Spinal cord (tissue), 10 donors: ENCODE measurements around the gene PPP3CA. TPM values are rescaled to one million over a fixed set of nuclear protein-coding genes. Genes with fewer than 3 reads are reported as not detected.

Source experiments
- DNase-seq, 6 donors: peaks; one replicate each; pipeline versions ENCODE4 v3.0.0 to v3.0.0-alpha.2; 2013 to 2015; ENCODE audit warnings: low spot score in 6 of 6, low read depth in 4 of 6
- H3K27ac ChIP-seq: one replicate; pipeline ENCODE4 v1.5.1; 2013; ENCODE audit warnings: low read depth, low read length, control low read depth
- H3K27me3 ChIP-seq: one replicate; pipeline ENCODE4 v1.6.1; 2013; ENCODE audit warnings: low read length; ENCODE audit not compliant: control insufficient read depth, insufficient read depth
- H3K36me3 ChIP-seq: one replicate; pipeline ENCODE4 v1.6.1; 2013; ENCODE audit warnings: low read length; ENCODE audit not compliant: control insufficient read depth, insufficient read depth
- H3K4me1 ChIP-seq: one replicate; pipeline ENCODE4 v1.6.1; 2013; ENCODE audit warnings: low read length; ENCODE audit not compliant: control insufficient read depth, insufficient read depth
- H3K4me3 ChIP-seq: one replicate; pipeline ENCODE4 v1.5.1; 2013; ENCODE audit warnings: low read depth, low read length, control low read depth
- H3K9me3 ChIP-seq: one replicate; pipeline ENCODE4 v1.6.1; 2013; ENCODE audit warnings: low read length; ENCODE audit not compliant: control insufficient read depth, insufficient read depth
- WGBS: methylation state at CpG from one replicate; pipeline ENCODE4 v1.1.5; 2013; ENCODE audit warnings: missing lambda C conversion rate; ENCODE audit not compliant: insufficient coverage; 5-methylcytosine and 5-hydroxymethylcytosine counted together
- polyA plus RNA-seq, 2 donors: library from polyadenylated mRNA; unstranded; fragments of 120-200 nt; gene quantifications; one replicate each; pipeline ENCODE4 v1.2.1, GENCODE V29; 2013; ENCODE audit not compliant: insufficient read length in 2 of 2
- total RNA-seq, 2 donors: library from RNA; depleted of rRNA in 1 of 2; stranded (reverse); fragments of 120-200 nt in 1 of 2; fragments of >200 nt in 1 of 2; gene quantifications; one replicate each; pipeline versions ENCODE4 v1.2.3 to v1.2.4, GENCODE V29; 2013 to 2014
- donor health status: healthy.

Gene PPP3CA
- total and polyA plus RNA-seq, 4 donors, result 43.9 to 152 (median 105) TPM

DNA sequence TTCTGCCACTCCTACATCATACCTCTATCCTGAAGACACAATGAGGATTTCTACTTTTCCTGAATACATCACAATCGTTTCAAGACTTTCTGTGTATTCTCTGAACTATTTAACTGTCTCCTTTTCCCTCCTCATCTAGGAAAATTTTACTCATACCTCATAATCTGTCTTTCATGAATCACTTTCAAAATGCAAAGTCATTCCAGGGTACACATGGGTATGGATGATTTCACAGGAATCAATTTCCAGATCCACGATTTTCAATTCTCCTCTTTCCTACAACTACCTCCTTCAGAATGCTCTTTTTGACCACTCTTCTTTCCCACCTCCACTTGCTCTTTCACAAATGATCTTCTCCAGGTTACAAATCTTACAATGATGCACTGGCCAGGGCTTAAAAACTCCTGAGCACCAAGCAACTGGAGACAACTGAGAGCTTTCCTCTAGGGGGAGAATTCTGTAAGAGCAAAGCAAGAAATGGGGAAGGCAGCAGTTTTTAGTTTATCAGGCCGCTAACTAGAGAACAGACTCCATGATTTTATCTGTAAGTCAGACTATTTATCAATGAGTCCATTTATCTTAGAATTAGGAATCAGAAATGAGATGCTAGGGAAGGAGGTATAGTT is 116.4 kb downstream of the PPP3CA start:
- H3K36me3 ChIP-seq, result no peaks in the 10 kb centered on the region
- H3K27me3 ChIP-seq, result no peaks in the 10 kb centered on the region
- H3K4me3 ChIP-seq, result no peak overlapping the region
- H3K4me1 ChIP-seq, result no peaks in the 10 kb centered on the region
- H3K27ac ChIP-seq, result no peak overlapping the region
- no peaks in the 10 kb centered on the region for H3K9me3 ChIP-seq
- DNase-seq, result no peak
- whole genome bisulfite sequencing, result 100% methylated on average over 2 of the region's 3 CpGs

DNA sequence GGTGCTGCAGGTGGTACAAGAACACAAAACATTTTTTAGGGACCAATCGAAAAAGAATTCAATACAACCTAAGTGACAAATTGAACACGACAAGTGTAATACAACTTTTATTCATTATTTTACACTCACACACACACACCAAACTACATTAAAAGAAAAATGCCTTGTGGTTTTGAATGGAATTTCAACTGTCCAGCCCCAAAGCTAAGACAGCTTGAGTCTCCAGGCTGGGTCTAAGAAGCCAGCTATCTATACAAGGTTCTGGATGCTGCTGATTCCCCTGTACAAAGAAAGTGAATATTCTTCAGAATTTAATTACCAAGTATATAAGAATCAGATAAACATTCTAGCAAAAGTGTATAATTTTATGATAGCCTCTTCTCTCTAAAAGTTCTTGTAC is 118.2 kb downstream of the PPP3CA start:
- DNase-seq, result no peak
- WGBS, result no CpG with 5 or more reads among the region's 2 CpGs

DNA sequence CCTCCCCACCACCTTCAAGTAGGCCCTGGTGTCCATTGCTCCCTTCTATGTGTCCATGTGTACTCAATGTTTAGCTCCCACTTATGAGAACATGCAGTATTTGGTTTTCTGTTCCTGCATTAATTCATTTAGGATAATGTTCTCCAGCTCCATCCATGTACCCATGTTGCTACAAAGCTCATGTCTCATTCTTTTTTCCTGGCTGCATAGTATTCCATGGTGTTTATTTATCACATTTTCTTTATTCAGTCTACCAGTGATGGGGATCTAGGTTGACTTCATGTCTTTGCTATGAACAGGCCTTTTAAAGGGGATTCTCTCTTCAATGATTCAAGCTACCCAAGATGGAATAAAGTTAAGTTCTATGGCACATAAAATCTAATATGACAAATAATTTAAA is 119.6 kb downstream of the PPP3CA start:
- no peaks in the 10 kb centered on the region for H3K27me3 ChIP-seq
- H3K36me3 ChIP-seq, result no peaks in the 10 kb centered on the region
- H3K4me1 ChIP-seq, result no peaks in the 10 kb centered on the region
- no peak overlapping the region for H3K4me3 ChIP-seq
- H3K27ac ChIP-seq, result no peak overlapping the region
- no peaks in the 10 kb centered on the region for H3K9me3 ChIP-seq
- DNase-seq, result no peak

More for the DNA sequence above, 118.2 kb downstream of the PPP3CA start:
- Histone ChIP-seq H3K27ac (no peak overlapping the region), H3K4me1 (no peaks in the 10 kb centered on the region), H3K27me3 (no peaks in the 10 kb centered on the region), H3K9me3 (no peaks in the 10 kb centered on the region), H3K4me3 (no peak overlapping the region), H3K36me3 (no peaks in the 10 kb centered on the region)

DNA sequence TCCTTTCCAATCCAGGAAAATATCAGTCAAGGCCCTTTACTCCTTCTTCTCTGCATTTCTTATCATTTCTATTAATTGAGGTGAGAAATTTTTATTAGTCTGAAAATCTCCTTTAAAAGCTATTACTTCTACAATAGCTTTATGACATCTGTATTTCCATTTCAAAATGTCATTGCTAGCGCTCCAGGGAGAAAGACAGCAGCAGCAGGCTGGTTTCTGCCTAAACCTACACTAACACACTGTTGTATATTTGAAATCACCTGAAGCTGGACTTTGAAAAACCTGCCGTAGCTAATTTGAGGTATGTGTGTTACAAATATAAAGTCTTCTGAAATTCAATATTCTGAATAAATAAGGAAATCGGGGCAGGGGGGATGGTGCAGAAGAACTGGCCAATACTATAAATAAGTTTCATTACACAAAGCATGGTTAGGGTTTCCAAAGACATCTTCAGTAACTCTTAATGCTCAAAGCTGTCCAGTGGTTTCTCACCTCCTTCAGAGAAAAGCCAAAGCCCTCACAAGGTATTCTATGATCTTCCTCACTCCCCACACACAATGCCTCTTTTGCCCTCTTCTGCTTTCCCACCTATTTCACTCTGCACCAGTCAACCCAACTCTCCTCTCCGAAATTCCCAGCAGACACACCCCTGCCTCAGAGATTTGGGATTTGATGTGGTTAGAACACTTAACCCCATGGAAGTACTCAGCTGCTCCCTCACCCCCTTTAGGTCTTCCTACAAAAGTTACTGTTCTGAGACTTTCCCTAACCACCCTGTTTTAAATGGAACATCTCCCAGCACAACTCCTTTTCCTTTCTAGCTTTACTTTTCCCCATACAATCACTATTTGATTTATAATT is 122.7 kb downstream of the PPP3CA start:
- Histone ChIP-seq H3K27me3 (no peaks in the 10 kb centered on the region), H3K4me3 (no peak overlapping the region)

DNA sequence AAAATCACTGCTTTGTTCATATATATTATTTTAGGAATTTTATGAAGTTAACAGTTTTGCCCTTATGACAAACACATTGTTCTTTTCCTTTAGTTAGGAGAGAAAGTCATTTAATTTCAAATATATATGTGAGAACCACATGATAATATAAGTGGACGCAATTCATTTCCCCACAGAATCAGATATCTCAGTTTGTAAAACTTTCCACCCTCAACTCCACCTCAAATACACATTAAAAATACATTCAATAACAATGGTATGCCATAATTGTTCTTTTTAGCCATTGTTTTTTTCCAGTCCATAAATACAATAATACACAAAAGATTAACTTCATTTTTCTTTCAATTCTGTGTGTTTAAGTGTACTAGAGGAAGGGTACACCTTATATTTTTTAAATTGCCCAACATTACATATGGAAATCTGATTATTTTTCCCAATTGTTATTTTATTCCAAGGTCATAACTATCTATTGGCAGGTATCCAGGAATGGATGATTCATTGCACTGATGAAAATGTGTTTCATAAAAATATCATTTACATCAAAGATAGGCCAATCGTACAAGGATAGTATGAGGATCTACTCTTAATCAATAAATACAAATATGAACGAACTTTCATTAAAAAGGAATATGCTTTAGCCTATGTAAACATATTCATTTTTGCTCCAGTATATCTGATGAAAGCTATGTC is 125.0 kb downstream of the PPP3CA start:
- H3K4me3 ChIP-seq, result no peak overlapping the region
- H3K4me1 ChIP-seq, result no peaks in the 10 kb centered on the region
- H3K36me3 ChIP-seq, result no peaks in the 10 kb centered on the region
- H3K27ac ChIP-seq, result no peak overlapping the region
- no peaks in the 10 kb centered on the region for H3K9me3 ChIP-seq
- WGBS, result no CpG with 5 or more reads among the region's 3 CpGs
- H3K27me3 ChIP-seq, result no peaks in the 10 kb centered on the region
- no peak for DNase-seq

More for the DNA sequence above, 122.7 kb downstream of the PPP3CA start:
- no peak overlapping the region for H3K27ac ChIP-seq
- DNase-seq, result no peak
- no peaks in the 10 kb centered on the region for H3K9me3 ChIP-seq
- no peaks in the 10 kb centered on the region for H3K4me1 ChIP-seq
- WGBS, result no CpG with 5 or more reads among the region's 4 CpGs
- H3K36me3 ChIP-seq, result no peaks in the 10 kb centered on the region

DNA sequence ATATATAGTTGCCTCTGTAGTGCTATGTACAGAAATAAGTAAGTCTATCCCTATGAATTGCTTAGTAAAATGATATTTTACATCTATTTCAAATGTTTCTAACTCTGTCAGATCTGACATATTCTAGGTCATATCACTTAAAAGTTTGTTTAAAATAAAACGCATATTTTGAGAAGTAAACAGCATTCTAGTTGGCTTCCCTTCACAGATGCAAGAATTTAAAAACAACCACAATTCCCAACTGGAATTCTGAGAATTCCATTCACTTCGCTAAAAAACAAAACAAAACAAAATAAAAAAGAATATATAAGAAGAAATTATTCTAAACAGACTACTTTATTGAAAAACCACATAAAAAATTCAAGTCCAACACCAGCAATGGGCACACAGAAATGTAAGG is 126.0 kb downstream of the PPP3CA start:
- DNase-seq, result no peak
- WGBS, result no CpG with 5 or more reads among the region's 2 CpGs
- Histone ChIP-seq H3K36me3 (no peaks in the 10 kb centered on the region), H3K27ac (no peak overlapping the region), H3K9me3 (no peaks in the 10 kb centered on the region), H3K4me3 (no peak overlapping the region), H3K27me3 (no peaks in the 10 kb centered on the region), H3K4me1 (no peaks in the 10 kb centered on the region)

DNA sequence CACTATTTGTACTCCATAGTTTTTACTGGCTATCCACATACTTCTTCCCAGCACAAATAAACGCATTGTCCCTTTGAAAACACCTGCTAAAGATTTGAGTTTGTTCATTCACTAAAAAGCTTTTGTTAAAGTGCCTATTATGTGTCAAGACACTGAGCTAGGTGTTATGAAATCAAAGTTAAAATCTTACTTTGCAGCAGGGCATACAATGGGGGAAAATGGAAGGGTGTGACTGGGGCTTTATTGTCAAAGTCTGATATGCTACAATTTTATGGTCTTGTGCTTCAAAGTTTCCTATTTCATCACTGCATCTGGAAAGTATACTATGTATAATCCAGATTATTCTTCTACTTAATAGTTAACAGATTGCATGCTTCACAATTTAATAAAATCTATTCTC is 128.4 kb downstream of the PPP3CA start:
- H3K9me3 ChIP-seq, result no peaks in the 10 kb centered on the region
- no peaks in the 10 kb centered on the region for H3K36me3 ChIP-seq
- H3K27ac ChIP-seq, result no peak overlapping the region
- no CpG with 5 or more reads among the region's 1 CpG for WGBS
- H3K4me3 ChIP-seq, result no peak overlapping the region
- H3K4me1 ChIP-seq, result no peaks in the 10 kb centered on the region
- DNase-seq, result no peak
- no peaks in the 10 kb centered on the region for H3K27me3 ChIP-seq

DNA sequence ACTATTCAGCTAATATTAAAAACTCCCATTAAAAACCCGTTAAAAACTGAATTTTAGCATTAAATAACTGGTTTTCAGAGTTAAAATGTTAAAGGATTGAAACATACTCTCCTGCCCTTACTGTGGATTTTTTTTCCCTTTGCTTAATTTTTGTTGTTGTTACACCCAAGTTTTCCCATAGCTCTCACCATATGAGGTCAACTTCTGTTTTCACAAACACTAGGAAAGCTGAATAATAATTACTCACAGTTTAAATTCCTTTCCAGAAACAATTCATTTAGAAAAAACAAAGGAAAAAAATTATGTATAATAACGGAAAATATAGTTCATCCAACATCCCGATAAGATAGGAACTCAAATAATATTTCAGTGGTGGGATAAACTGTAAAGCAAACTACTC is 129.0 kb downstream of the PPP3CA start:
- DNase-seq, result no peak
- H3K4me1 ChIP-seq, result no peaks in the 10 kb centered on the region
- no peaks in the 10 kb centered on the region for H3K9me3 ChIP-seq
- no peaks in the 10 kb centered on the region for H3K27me3 ChIP-seq
- H3K4me3 ChIP-seq, result no peak overlapping the region
- H3K36me3 ChIP-seq, result no peaks in the 10 kb centered on the region
- WGBS, result no CpG with 5 or more reads among the region's 3 CpGs
- H3K27ac ChIP-seq, result no peak overlapping the region

DNA sequence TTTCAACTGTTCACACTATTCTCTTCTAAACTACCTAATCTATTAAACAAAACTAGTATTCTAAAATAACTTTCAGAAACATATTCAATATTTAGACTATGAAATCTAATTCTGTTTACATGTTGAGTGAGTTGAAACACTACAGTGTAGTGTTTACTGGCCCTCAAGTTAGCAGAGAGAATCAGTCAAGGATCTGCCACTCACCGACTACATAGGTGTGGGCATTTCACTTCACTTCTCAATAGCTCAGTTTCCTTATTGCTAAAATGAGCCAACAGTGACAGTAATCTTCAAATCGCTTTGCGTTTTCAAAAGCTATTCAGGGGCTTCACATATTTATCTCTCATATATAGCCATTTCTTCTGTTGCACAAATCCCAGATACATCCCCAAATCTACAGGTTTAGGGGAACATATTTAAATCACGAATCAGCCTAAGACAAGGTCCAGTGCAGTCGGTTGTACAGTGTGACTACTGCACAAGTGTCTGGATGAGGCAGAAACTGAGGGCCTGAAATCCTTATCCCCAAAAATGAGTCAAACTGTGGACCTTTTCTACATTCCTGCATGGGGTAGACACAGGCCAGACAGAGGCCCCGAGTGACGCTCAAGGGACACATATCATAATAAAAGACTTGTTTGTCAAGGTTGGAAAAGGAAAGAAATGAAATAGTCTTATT is 129.8 kb downstream of the PPP3CA start:
- 91% methylated on average over 3 of the region's 7 CpGs for WGBS
- no peaks in the 10 kb centered on the region for H3K9me3 ChIP-seq
- no peaks in the 10 kb centered on the region for H3K4me1 ChIP-seq
- no peaks in the 10 kb centered on the region for H3K27me3 ChIP-seq
- no peak overlapping the region for H3K4me3 ChIP-seq
- DNase-seq, result no peak
- H3K36me3 ChIP-seq, result no peaks in the 10 kb centered on the region
- no peak overlapping the region for H3K27ac ChIP-seq
